T-helper 2 cell treated with Interferon-gamma antibody and Interleukin-4, amounts not matched to agents 100 ng/mL and 5 ng/mL, for 36 hours (primary cell): ENCODE results near the gene CRKL. TPM values are rescaled to one million over a fixed set of nuclear protein-coding genes. Genes with fewer than 3 reads are reported as not detected.
"Not testable (repeated sequence)": the region's sequence is repeated elsewhere in the genome, so short reads cannot be mapped to it uniquely, and the experiment has no call there.

Experiments
- intact Hi-C: fragments of 100-400 bp; cut with micrococcal nuclease; formaldehyde crosslinking; loops from one replicate; pipeline ENCODE4 v1.15.1; 2023
- total RNA-seq: library from RNA; stranded (reverse); gene quantifications from 2 replicates; pipeline ENCODE4 v1.2.3, GENCODE V29; 2022

Gene CRKL
- total RNA-seq, 1 donor from 2014 or later = 73.7 TPM

DNA sequence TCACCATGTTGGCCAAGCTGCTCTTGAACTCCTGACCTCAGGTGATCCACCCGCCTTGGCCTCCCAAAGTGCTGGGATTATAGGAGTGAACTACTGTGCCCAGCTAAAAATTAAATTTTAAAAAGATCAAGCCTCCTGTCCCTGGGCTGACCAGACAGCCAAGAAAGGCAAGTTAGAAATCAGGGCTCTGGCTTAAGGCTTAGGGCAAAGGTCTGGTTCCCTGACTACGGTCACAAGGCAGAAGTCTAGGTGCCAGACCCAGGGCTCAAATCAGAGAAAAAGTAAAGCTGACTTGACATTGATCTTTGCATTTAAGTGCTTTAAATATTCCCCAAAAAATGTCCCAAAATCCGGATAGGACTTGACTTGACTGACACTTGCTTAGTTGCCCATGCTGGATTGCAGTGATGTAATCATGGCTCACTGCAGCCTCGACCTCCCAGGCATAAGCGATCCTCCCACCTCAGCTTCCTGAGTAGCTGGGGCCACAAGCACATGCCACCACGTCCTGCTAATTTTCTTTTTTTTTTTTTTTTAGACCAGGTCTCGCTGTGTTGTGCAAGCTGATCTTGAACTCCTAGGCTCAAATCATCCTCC, 17.3 kb upstream of the CRKL start:
- intact Hi-C loops = no loop called here

DNA sequence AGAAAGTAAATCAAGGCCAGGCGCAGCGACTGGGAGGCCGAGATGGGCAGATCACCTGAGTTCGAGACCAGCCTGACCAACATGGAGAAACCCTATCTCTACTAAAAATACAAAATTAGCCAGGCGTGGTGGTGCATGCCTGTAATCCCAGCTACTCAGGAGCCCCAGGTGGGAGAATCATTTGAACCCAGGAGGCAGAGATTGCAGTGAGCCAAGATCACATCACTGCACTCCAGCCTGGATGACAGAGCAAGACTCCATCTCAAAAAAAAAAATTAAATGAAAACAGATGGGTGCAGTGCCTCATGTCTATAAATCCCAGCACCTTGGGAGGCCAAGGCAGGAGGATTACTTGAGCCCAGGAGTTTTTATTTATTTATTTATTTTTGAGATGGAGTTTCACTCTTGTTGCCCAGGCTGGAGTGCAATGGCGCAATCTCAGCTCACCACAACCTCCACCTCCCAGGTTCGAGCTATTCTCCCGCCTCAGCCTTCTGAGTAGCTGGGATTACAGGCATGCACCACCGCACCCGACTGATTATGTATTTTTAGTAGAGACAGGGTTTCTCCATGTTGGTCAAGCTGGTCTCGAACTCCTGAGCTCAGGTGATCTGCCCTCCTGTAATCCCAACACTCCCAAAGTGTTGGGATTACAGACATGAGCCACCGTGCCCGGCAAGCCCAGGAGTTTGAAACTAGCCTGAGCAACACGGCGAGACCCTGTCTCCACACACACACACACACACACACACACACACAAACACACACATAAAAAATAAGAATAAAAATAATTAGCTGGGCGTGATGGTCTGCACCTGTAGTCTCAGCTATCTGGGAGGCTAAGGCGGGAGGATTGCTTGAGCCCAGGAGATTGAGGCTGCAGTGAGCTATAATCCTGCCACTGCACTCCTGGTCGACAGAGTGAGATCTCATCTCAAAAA, 15.8 kb upstream of the CRKL start:
- intact Hi-C loops = not testable (repeated sequence)

DNA sequence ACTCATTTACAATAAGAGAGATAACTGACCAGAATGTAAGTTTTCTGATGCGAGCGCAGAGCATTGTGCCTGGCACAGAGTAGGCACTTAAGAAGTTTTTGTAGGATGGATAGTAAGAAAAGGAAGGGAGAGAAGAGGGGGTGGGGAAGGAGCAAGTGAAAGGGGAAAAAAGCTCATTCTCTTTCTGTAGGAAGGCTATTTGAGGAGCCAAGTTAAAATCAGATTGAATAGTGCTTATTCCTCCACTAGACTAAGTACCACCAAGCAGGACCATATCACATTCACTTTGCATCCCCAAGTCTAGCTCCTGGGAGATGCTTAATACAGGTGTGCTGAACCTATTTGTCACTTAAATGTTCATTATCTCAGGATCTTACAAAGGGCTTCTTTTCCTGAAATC, 14.1 kb upstream of the CRKL start:
- intact Hi-C loops = no loop called here

DNA sequence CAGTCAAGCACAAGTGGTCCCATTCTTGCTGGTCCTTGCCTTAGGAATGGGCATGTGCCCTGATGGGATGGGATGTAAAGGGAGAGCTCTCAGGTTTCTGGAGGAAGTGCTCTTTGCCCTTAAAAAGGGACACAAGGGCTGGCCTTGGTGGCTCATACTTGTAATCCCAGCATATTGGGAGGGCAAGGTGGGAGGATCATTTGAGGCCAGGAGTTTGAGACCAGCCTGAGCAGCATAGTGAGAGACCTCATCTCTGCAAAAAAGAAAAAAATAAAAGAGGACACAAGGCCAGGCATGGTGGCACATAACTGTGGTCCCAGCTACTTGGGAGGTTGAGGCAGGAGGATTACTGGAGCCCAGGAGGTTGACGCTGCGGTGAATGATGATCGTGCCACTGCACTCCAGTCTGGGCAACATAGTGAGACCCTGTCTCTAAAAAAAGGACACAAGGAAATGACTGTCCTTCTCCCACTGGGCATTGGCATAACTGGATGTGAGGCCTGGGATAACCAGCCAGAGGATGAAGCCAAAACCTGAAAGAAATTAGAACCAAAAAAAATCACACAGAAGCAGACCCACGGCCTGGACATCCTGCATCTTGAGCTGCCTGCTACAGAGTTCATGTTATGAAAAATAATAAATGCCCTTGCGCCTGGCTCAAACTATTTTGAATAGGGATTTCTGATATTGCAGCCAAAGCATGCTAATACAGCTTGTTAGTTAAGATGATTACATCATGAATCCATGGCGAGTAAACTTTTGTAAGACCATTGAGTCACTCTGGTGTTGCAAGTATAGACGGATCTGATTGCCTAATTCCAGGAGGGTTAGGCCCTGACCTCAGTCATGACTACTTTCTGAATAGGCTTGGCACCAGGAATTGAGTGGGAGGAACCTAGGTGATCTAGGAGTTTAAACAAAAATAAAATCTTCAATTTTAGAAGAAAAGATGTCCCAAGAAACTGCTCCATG, 12.9 kb upstream of the CRKL start:
- intact Hi-C loops = no loop called here

DNA sequence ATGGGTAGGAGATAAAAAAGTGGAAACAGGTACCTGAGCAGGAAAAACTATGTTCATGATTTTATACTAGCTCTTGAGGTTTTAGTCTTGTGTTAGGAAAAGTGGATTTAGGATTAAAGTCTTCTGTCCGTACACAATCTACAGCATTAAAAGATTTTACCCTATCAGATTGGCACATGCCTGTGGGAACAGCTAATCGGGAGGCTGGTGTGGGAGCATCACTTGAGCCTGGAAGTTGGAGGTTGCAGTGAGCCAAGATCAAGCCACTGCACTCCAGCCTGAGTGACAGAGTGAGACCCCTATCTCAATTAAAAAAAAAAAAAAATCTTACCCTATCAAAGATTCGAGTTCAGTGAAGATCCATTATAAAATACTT, 12.2 kb upstream of the CRKL start:
- intact Hi-C loops = no loop called here

DNA sequence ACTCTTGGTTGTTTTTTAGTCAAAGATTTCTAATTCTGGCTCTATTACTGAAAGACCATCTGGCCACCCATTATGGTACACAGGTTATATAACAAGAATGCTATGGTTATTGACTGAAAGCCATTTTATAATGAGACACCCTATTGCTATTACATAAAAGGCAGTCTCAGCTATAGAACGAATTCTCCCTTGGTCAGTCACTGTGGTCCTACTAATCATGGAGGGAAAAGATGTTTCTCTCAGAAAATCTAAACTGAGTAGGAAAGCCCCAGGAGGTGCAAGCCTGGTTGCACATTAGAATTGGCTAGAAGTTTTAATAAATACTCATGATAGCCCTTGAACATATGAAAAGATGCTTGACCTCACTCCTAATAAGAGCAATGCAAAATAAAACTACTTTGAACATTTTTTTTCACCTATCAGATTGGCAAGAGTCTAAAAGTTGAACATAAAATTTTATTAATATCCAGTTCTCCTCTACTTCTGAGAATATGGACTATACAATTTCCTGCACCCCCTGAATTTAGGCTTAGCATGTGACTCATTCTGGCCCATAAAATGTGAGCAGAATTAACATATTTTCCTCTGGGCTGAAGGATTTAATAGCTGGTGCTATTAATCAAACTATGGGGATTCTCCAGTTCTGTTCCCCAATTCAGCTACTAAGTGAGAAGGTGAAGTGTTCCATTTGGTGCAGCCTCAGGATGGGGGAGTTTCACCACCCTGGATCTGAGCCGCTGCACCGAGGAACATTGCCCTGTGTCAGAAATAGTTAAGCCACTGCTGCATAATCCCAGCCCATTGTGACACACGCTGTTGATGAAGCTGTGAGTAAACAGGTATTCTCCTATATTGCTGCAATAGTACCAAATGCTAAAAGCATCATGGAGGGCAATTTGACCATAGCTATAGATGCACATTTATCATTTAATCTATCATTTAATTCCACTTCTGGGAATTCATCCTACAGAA, 11.5 kb upstream of the CRKL start:
- intact Hi-C loops = no loop called here

DNA sequence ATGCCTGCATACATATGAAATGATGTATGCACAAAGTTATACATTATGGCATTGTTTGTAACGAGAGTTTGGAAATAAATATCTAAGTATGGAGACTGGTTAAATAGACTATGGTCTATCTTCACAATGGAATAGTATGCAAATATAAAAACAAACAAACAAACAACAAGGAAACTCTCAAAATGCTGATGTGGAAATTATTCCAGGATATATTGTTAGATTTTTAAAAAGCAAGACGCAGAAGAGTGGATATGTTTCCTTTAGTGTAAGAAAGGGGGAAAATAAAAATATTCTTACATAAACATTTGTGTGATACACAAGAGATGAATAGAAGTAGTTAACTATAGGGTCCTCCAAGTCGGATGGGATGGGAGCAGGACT, 10.8 kb upstream of the CRKL start:
- intact Hi-C loops = no loop called here

DNA sequence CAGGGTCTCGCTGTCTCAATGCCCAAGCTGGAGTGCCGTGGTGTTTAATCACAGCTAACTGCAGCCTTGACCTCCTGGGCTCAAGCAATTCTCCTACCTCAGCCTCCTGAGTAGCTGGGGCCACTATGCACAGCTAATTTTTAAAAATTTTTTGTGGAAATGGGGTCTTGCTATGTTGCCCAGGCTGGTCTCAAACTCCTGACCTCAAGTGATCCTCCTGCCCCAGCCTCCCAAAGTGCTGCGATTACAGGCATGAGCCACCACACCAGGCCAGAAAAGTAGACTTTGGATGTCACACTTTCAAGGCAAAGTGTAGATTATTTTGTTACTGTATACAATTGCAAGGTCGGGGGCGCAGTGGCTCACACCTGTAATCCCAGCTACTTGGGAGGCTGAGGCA, 8.5 kb upstream of the CRKL start:
- intact Hi-C loops = not testable (repeated sequence)

DNA sequence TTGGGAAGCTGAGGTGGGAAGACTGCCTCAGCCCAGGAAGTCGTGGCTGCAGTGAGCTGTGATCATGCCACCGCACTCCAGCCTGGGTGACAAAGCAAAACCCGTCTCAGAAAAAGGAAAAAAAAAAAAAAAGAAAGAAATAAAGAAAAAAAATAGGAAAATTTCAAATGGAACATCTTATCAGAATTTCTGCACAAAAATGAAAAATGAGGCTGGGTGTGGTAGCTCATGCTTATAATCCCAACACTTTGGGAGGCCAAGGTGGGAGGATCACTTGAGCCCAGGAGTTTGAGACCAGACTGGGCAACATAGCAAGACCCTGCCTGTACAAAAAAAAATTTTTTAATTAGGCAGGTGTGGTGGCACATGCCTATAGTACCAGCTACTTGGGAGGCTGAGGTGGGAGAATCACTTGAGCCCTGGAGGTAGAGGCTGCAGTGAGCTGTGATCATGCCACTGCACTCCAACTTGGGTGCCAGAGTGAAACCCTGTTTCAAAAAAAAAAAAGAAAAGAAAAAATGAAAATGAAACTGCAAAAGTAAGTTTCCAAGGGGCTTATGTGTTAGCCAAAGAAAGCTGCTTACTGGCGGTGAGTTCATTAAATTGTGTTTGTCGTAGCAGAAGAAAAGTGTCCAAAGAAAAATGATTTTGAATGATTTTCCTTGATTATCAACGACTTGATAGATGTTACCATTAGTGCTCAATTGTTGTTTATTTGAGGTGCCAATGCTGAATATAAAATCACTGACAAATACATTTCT, 7.5 kb upstream of the CRKL start:
- intact Hi-C loops = no loop called here

DNA sequence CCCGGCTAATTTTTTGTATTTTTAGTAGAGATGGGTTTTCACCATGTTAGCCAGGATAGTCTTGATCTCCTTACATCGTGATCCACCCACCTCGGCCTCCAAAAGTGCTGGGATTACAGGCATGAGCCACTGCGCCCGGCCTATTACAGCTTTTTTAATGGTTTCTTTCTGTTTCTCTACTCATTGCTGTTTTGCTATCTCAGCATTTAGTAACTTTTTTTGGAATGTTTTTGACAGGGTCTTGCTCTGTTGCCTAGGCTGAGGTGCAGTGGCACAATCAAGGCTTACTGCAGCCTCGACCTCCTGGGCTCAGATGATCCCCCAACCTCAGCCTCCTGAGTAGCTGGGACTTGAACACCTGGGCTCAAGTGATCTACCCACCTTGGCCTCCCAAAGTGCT, 4.7 kb upstream of the CRKL start:
- intact Hi-C loops = no loop called here

DNA sequence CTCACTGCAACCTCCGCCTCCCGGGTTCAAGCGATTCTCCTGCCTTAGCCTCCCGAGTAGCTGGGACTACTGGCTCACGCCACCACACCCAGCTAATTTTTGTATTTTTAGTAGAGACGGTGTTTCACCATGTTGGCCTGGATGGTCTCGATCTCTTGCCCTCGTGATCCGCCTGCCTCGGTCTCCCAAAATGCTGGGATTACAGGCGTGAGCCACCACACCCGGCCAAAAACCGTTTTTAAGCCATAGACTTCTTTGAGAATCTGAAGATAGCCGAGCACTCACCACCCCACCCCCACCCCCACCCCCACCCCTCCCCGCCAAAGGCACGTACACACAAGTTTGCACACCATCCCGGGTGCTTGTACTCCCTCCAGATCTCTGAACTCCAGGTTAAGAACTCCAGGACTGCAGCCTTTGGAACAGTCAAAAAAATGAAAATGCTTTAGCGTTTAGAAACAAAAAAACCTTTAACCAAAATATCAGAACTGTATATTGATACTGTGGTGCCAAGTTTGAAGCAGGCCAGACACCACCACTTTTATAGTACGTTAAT, 1.5 kb downstream of the CRKL start:
- intact Hi-C loops = no loop called here

DNA sequence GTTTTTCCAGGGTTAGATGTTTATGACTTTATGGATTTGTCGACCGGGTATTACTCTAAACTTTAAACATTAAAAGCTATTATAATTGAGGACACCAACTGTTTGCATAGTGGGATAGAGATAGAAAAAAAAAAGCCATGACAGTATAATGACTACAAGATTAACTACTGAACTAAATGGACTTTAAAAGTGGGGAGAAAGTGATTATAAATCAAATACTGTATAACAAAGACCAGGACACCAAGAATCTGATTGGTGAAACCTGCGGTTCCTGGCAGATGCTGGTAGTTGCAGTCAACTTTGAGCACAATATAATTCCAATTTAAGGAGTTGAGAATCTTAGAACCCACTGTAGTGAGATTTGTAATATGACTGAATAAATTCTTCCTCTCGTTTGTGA, 2.5 kb downstream of the CRKL start:
- intact Hi-C loops = no loop called here

DNA sequence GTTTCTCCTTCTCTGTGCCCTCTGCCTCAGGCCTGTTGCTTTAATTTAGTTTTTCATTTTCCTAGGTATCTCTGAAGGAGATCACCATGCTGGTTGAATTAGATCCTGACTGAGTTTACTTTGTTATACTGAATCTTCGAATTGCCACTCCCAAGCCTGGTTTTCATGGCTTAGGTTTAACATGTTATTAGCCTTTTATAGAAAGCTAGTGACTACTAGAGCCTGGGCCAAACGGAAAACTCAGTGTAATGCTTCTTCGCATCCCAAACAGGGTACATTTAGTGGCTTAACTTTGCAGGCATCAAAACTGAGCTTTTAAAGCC, 3.6 kb downstream of the CRKL start:
- intact Hi-C loops = no loop called here

DNA sequence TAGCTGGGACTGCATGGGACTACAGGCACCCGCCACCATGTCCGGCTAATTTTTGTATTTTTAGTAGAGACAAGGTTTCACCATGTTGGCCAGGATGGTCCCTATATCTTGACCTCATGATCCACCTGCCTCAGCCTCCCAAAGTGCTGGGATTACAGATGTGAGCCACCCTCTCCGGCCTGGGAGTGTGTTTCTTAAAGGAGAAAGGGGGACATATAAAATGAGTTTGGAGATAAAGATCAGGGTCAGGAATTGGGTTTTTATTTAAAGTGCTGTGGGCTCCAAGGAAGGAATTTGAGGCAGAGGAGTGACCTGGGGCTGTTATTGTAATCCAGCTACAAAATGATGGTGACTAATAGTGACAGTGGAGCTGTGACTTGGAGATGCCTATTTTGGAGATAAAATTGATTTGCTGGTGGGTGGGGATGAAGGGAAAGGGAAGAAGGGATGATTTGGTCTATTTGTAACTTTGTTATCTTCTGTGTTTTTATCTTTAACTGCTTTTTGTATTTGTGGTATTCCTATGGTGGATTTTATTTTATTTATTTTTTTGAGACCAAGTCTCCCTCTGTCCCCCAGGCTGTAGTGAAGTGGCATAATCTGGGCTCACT, 5.0 kb downstream of the CRKL start:
- intact Hi-C loops = no loop called here

DNA sequence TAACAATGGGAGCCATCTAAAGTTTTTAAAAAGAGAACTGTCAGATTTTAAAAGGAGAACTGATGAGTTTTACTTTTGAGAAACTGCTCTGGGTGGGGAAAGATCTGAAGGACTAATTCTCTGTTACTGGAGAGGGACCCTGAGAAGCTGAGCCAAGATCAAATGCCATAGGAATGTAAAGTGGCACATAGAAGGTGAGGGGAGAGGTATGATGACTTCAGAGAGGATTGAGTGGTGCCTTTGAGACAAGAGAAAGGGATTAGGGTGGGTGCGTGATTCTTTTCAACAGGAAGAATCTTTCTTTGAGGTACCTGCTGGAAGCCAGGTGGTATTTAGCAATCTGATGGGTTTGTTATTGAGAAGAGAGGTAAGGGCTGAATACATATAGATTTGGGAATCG, 9.0 kb downstream of the CRKL start:
- intact Hi-C loops = no loop called here

DNA sequence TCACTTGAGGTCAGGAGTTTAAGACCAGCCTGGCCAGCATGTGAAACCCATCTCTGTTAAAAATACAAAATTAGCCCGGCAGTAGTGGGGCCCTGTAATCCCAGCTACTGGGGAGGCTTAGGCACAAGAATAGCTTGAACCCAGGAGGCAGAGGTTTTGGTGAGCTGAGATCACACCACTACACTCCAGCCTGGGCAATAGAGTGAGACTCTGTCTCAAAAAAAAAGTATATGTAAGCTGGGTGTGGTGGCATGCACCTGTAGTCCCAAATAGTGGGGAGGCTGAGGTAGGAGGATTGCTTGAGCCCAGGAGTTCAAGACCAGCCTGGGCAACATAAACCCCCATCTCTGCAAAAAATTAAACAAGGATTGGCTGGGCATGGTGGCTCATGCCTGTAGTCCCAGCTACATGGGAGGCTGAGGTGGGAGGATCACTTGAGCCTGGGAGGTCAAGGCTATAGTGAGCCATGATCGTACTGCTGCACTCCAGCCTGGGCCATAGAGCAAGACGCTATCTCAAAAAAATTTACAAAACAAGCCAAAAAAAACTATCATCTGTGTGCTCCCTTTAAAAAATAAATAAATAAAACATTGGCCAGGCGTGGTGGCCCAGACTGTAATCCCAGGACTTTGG, 10.8 kb downstream of the CRKL start:
- intact Hi-C loops = no loop called here

DNA sequence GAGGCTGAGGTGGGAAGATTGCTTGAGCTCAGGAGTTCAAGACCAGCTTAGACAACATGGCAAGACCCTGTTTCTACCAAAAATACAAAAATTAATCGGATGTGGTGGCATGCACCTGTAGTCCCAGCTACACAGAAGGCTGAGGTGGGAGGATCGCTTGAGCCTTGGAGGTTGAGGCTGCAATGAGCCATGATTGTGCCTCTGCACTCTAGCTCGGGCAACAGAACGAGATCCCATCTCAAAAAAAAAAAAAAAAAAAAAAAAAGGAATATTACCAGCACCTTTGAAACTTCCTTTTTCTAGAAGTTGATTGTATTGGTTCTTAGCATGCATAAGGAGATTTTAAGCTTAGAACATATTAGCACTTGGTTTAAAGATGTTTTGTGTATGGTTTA, 11.4 kb downstream of the CRKL start:
- intact Hi-C loops = no loop called here

DNA sequence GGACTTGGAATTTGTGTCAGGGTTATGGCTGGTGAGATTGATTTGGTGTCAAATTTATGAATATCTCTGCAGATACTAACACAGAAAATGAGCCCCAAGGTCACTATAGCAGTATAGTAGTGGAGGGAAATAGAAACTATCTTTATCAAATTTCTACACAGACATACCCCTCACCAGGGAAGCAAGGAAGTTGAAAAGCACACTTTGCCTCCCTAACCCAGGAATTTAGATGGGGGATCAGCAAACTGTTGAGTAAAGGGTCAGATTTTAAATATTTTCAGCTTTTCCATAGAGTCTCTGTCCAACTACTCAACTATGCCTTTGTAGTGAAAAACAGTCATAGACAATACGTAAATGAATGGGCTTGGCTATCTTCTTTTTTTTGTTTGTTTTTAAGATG, 12.8 kb downstream of the CRKL start:
- intact Hi-C loops = no loop called here

DNA sequence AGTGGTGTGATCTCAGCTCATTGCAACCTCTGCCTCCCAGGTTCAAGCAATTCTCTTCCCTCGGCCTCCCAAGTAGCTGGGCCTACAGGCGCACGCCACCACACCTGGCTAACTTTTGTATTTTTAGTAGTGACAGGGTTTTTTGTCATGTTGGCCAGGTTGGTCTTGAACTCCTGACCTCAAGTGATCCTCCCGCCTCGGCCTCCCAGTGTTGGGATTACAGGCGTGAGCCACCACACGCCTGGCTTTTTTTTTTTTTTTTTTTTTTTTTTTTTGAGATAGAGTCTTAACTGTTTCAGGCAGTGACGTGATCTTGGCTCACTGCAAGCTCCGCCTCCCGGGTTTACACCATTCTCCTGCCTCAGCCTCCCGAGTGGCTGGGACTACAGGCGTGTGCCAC, 13.2 kb downstream of the CRKL start:
- intact Hi-C loops = not testable (repeated sequence)
